HepG2 (cell line): ENCODE results near the gene SP1. TPM values are rescaled to one million over a fixed set of nuclear protein-coding genes. Genes with fewer than 3 reads are reported as not detected.
A peak's percentile ranks its signal among the peaks of the same experiment; 100 is the strongest.
"Not testable (repeated sequence)": the region's sequence is repeated elsewhere in the genome, so short reads cannot be mapped to it uniquely, and the experiment has no call there.

Experiments used
- ATAC-seq: fragments of 200-7000 bp; cut with Tn5 transposase; 3 replicates; pipeline ENCODE4 v1.9.1; 2020; ENCODE audit warnings: mild to moderate bottlenecking, moderate library complexity
- BruUV-seq: library from RNA; stranded (reverse); fragments of 400-500 nt; replicated peaks from 2 replicates; lab custom pipeline; 2021; lab: Mats Ljungman, UMichigan
- CTCF ChIA-PET: fragments of 300-600 bp; formaldehyde crosslinking; extraction: SDS; loops from one replicate; lab custom pipeline; 2021; ENCODE audit warnings: low total read pairs, inconsistent platforms, low intra/inter-chr PET ratio; lab: Yijun Ruan, JAX
- POLR2A ChIA-PET: fragments of 350-600 bp; sonication (Branson Sonifier 250); formaldehyde crosslinking; loops from one replicate; lab custom pipeline; 2020; ENCODE audit warnings: antibody characterized with exemption, inconsistent platforms; lab: Yijun Ruan, JAX
- DNase-seq: peaks from one replicate; pipeline ENCODE4 v3.0.0-alpha.2; 2015; ENCODE audit warnings: low spot score
- FAIRE-seq: peaks from 3 replicates; lab custom pipeline; 2011; peaks lifted over from hg19 to GRCh38; lab: Jason Lieb, UNC
- H2AFZ ChIP-seq: one replicate; pipeline ENCODE4 v1.6.1; 2011; ENCODE audit warnings: low read length, inconsistent platforms
- H3K27ac ChIP-seq: fragments of 300-600 bp; 3 replicates; pipeline ENCODE4 v1.8.0; 2011; ENCODE audit warnings: mixed run types, mild to moderate bottlenecking, mixed read lengths, low read length, inconsistent platforms; ENCODE audit not compliant: insufficient read depth; ENCODE audit errors: extremely low read length
- H3K27me3 ChIP-seq, 2 experiments: fragments of 200-600 bp in 1 of 2; 2 replicates in 1 of 2; 3 replicates in 1 of 2; pipeline versions ENCODE4 v1.6.0 to v1.8.0; 2011; ENCODE audit warnings: low read length in 2 of 2, mild to moderate bottlenecking in 2 of 2, moderate library complexity in 2 of 2, inconsistent platforms in 1 of 2; ENCODE audit not compliant: insufficient read depth in 2 of 2, control insufficient read depth in 1 of 2
- H3K36me3 ChIP-seq, 2 experiments: fragments of 200-600 bp in 1 of 2; replicated peaks in 1 of 2; 2 replicates in 1 of 2; 3 replicates in 1 of 2; pipeline versions ENCODE4 v1.5.1 to v1.8.0; 2011; ENCODE audit warnings: low read length in 2 of 2, inconsistent platforms in 1 of 2; ENCODE audit not compliant: insufficient read depth in 2 of 2, control insufficient read depth in 1 of 2
- H3K4me1 ChIP-seq: 2 replicates; pipeline ENCODE4 v1.5.1; 2012; ENCODE audit warnings: low read length, inconsistent platforms; ENCODE audit not compliant: insufficient read depth
- H3K4me2 ChIP-seq: 2 replicates; pipeline ENCODE4 v1.6.0; 2011; ENCODE audit warnings: low read depth, low read length, inconsistent platforms
- H3K4me3 ChIP-seq, 3 experiments: fragments of 200-600 bp in 1 of 3; sonication (generic), shearing (Covaris generic) in 1 of 3; replicated peaks in 1 of 3; 2 replicates each; pipeline ENCODE4 v1.5.1; 2011 to 2016; ENCODE audit warnings: low read length in 3 of 3, inconsistent platforms in 2 of 3, low read depth in 2 of 3, mild to moderate bottlenecking in 2 of 3, control low read depth in 1 of 3, mixed read lengths in 1 of 3; ENCODE audit not compliant: insufficient read depth in 1 of 3
- H3K79me2 ChIP-seq: one replicate; pipeline ENCODE4 v1.6.1; 2011; ENCODE audit warnings: low read length, inconsistent platforms; ENCODE audit not compliant: insufficient read depth
- H3K9ac ChIP-seq: 2 replicates; pipeline ENCODE4 v1.6.0; 2011; ENCODE audit warnings: mild to moderate bottlenecking, low read depth, low read length, inconsistent platforms; ENCODE audit not compliant: insufficient read depth
- H3K9me3 ChIP-seq: 2 replicates; pipeline ENCODE4 v1.5.1; 2012; ENCODE audit warnings: mild to moderate bottlenecking, low read length
- H4K20me1 ChIP-seq: 2 replicates; pipeline ENCODE4 v1.6.0; 2011; ENCODE audit warnings: inconsistent platforms, mild to moderate bottlenecking, low read length, moderate library complexity; ENCODE audit not compliant: insufficient read depth
- DNMT1 ChIP-seq: sonication (generic); formaldehyde crosslinking; IDR thresholded peaks from 2 replicates; pipeline ENCODE4 v1.5.1; 2020; ENCODE audit warnings: mild to moderate bottlenecking, missing genetic modification reagents
- ZMYM3 ChIP-seq: sonication (generic); formaldehyde crosslinking; IDR thresholded peaks from 2 replicates; pipeline ENCODE4 v1.5.1; 2020; ENCODE audit warnings: mild to moderate bottlenecking, missing genetic modification reagents
- ZNF629 ChIP-seq: sonication (generic); formaldehyde crosslinking; conservative IDR thresholded peaks from 2 replicates; pipeline ENCODE4 v1.5.0; 2020; ENCODE audit warnings: missing genetic modification reagents
- WGBS: methylation state at CpG from one replicate; pipeline ENCODE4 v1.1.6; 2017; ENCODE audit warnings: low lambda C conversion rate; 5-methylcytosine and 5-hydroxymethylcytosine counted together
- in situ Hi-C: cut with HindIII; loops from 2 replicates; pipeline ENCODE4 v1.10.0; 2017; ENCODE audit warnings: low pct_unique_long_range_greater_than_20kb; ENCODE audit not compliant: extremely low pct_ligation_motif_present
- intact Hi-C: fragments of 100-400 bp; cut with micrococcal nuclease; formaldehyde crosslinking; loops from one replicate; pipeline ENCODE4 v1.10.0; 2022; ENCODE audit not compliant: unreplicated experiment
- polyA plus RNA-seq, 8 experiments: library from polyadenylated mRNA; depleted of rRNA in 3 of 8; stranded (reverse) in 7 of 8; unstranded in 1 of 8; fragments of >200 nt; fragmentation: Illumina TruSeq in 4 of 8; extraction: Trizol in 4 of 8; gene quantifications; 2 replicates each; pipeline versions ENCODE4 v1.2.1 to v1.2.3, GENCODE V29; 2011 to 2016; ENCODE audit warnings: low read depth in 4 of 8, missing spikeins in 1 of 8, mixed read lengths in 1 of 8; ENCODE audit not compliant: insufficient read depth in 1 of 8
- total RNA-seq, 5 experiments: library from RNA; depleted of rRNA; stranded (reverse); fragments of >200 nt; fragmentation: Illumina TruSeq; extraction: Trizol; gene quantifications; 2 replicates each; pipeline ENCODE4 v1.2.3, GENCODE V29; 2016; ENCODE audit warnings: low read depth in 1 of 5
- TF ChIP-seq, protein P1 (sequence below): sonication (generic); formaldehyde crosslinking; IDR thresholded peaks from 2 replicates; pipeline ENCODE4 v1.4.0; 2020; ENCODE audit warnings: missing genetic modification reagents
- TF ChIP-seq, protein P2 (sequence below): IDR thresholded peaks from 2 replicates; pipeline ENCODE4 v1.6.1; 2016; ENCODE audit warnings: low read depth, borderline replicate concordance
- TF ChIP-seq, protein P3 (sequence below): IDR thresholded peaks from 2 replicates; pipeline ENCODE4 v1.6.1; 2016; ENCODE audit warnings: low read depth, missing genetic modification reagents, missing compliant biosample characterization

The SP1 gene
- total and polyA plus RNA-seq, 2 of the 13 experiments (the other 11 are each of a cell fraction or from before 2014, with no cell fraction given) = 26.5 to 27.5 TPM

DNA sequence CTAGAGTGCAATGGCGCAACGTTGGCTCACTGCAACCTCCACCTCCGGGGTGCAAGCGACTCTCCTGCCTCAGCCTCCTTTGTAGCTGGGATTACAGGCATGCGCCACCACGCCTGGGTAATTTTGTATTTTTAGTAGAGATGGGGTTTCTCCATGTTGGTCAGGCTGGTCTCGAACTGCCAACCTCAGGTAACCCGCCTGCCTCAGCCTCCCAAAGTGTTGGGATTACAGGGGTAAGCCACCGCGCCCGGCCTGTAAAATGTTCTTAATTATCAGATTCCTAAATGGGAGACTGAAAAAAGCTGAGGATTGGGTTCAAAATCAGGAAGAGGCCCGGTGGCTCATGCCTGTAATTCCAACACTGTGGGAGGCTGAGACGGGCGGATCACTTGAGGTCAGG, 5.7 kb upstream of the SP1 start:
- CTCF ChIA-PET, H3K36me3 ChIP-seq, DNase-seq, H3K9ac ChIP-seq, H3K4me2 ChIP-seq, ATAC-seq, H3K79me2 ChIP-seq, H3K27me3 ChIP-seq, H2AFZ ChIP-seq, H3K4me3 ChIP-seq, intact Hi-C loops, in situ Hi-C loops, H3K9me3 ChIP-seq, H4K20me1 ChIP-seq, FAIRE-seq, BruUV-seq: not testable (repeated sequence)
- peak overlapping the region; percentile 44 for H3K27ac ChIP-seq
- POLR2A ChIA-PET = interaction anchor here (1.8 kb wide), 1 partner anchor 127 kb away, joined by 3 read pairs; the partner anchor contains the start of gene TARBP2
- H3K4me1 ChIP-seq = peaks cover 31% of the 10 kb centered on the region
- peak; percentile 29; the same call in 1 of the 2 replicates for TF ChIP-seq ZMYM3 (CRISPR knock-in tag)
- TF ChIP-seq, protein P1, sequence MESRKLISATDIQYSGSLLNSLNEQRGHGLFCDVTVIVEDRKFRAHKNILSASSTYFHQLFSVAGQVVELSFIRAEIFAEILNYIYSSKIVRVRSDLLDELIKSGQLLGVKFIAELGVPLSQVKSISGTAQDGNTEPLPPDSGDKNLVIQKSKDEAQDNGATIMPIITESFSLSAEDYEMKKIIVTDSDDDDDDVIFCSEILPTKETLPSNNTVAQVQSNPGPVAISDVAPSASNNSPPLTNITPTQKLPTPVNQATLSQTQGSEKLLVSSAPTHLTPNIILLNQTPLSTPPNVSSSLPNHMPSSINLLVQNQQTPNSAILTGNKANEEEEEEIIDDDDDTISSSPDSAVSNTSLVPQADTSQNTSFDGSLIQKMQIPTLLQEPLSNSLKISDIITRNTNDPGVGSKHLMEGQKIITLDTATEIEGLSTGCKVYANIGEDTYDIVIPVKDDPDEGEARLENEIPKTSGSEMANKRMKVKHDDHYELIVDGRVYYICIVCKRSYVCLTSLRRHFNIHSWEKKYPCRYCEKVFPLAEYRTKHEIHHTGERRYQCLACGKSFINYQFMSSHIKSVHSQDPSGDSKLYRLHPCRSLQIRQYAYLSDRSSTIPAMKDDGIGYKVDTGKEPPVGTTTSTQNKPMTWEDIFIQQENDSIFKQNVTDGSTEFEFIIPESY (CRISPR knock-in tag) = peak; percentile 37; the same call in 1 of the 2 replicates
- WGBS = 82% methylated on average over 14 of the region's 14 CpGs

DNA sequence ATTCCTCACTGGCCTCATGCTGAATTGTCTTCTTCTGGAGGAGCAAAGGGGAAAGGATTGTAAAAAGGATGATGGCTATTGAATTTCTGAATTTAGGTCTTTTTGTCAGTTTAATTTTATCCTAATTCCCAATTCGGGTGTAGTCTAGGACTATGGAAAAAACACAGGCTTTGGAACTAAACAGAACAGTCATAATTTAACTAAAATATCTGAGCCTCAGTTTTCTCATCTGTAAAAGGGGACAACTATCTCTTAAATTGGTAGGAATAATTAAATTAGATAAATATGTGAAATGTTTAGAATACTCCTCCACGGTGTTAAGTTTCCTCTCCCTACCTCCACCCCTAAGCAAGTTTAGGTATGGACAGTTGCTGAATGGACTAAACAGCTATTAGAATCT, 3.2 kb upstream of the SP1 start:
- ChIA-PET CTCF (no interaction called here), POLR2A (no interaction called here)
- WGBS = 83% methylated on average over 2 of the region's 2 CpGs
- H3K4me2 ChIP-seq = no peak overlapping the region
- ATAC-seq (no peak), FAIRE-seq (no peak), DNase-seq (no peak)
- intact Hi-C loops = no loop called here
- no peak overlapping the region for H3K27ac ChIP-seq
- H3K27me3 ChIP-seq = no peaks in the 10 kb centered on the region; a peak in 1 of 5 replicates
- no peak overlapping the region for H2AFZ ChIP-seq
- no peaks in the 10 kb centered on the region for H4K20me1 ChIP-seq
- H3K4me3 ChIP-seq = no peak overlapping the region
- in situ Hi-C loops = no loop called here
- H3K79me2 ChIP-seq = peaks cover 6% of the 10 kb centered on the region
- no peak overlapping the region for H3K9ac ChIP-seq
- H3K4me1 ChIP-seq = peaks cover 39% of the 10 kb centered on the region
- H3K36me3 ChIP-seq = peaks cover 2 to 3% of the 10 kb centered on the region in 2 experiments; a peak in 2 of 5 replicates
- H3K9me3 ChIP-seq = no peaks in the 10 kb centered on the region
- BruUV-seq = no TSS peak
- TF ChIP-seq, protein P2, sequence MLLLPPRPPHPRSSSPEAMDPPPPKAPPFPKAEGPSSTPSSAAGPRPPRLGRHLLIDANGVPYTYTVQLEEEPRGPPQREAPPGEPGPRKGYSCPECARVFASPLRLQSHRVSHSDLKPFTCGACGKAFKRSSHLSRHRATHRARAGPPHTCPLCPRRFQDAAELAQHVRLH = no peak
- TF ChIP-seq DNMT1 (CRISPR knock-in tag) = no peak
- peak; percentile 70 for TF ChIP-seq ZNF629 (CRISPR knock-in tag)
- TF ChIP-seq, protein P3, sequence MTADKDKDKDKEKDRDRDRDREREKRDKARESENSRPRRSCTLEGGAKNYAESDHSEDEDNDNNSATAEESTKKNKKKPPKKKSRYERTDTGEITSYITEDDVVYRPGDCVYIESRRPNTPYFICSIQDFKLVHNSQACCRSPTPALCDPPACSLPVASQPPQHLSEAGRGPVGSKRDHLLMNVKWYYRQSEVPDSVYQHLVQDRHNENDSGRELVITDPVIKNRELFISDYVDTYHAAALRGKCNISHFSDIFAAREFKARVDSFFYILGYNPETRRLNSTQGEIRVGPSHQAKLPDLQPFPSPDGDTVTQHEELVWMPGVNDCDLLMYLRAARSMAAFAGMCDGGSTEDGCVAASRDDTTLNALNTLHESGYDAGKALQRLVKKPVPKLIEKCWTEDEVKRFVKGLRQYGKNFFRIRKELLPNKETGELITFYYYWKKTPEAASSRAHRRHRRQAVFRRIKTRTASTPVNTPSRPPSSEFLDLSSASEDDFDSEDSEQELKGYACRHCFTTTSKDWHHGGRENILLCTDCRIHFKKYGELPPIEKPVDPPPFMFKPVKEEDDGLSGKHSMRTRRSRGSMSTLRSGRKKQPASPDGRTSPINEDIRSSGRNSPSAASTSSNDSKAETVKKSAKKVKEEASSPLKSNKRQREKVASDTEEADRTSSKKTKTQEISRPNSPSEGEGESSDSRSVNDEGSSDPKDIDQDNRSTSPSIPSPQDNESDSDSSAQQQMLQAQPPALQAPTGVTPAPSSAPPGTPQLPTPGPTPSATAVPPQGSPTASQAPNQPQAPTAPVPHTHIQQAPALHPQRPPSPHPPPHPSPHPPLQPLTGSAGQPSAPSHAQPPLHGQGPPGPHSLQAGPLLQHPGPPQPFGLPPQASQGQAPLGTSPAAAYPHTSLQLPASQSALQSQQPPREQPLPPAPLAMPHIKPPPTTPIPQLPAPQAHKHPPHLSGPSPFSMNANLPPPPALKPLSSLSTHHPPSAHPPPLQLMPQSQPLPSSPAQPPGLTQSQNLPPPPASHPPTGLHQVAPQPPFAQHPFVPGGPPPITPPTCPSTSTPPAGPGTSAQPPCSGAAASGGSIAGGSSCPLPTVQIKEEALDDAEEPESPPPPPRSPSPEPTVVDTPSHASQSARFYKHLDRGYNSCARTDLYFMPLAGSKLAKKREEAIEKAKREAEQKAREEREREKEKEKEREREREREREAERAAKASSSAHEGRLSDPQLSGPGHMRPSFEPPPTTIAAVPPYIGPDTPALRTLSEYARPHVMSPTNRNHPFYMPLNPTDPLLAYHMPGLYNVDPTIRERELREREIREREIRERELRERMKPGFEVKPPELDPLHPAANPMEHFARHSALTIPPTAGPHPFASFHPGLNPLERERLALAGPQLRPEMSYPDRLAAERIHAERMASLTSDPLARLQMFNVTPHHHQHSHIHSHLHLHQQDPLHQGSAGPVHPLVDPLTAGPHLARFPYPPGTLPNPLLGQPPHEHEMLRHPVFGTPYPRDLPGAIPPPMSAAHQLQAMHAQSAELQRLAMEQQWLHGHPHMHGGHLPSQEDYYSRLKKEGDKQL (CRISPR knock-in tag) = no peak
